ENCODE results near the gene GRN. TPM values are rescaled to one million over a fixed set of nuclear protein-coding genes. Genes with fewer than 3 reads are reported as not detected.

Gene GRN
- total RNA-seq, 1 donor: 241 TPM

DNA sequence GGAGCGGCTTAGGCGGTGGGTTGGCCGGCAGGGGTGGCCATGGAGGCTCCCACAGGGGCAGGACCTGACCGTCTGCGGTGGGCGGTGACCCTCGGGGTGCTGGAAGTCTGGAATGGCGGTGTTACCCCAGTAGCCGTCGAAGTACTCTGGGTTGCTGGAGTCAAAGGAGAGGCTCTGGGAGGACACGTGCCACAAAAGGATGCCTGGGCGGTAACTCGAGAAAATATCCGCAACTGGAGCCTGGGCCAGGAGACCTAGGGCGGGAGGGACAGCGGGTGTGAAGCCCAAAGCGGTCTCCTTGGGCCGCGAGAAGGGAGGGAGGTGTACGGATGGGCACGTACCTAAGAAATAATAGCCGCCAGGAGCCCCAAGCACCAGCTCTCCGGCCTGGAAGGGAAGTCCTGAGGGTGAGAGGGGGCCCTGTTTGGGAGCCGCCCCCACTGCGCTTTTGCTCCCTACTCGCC, 39.8 kb downstream of the GRN start:
- TF ChIP-seq, protein P1, sequence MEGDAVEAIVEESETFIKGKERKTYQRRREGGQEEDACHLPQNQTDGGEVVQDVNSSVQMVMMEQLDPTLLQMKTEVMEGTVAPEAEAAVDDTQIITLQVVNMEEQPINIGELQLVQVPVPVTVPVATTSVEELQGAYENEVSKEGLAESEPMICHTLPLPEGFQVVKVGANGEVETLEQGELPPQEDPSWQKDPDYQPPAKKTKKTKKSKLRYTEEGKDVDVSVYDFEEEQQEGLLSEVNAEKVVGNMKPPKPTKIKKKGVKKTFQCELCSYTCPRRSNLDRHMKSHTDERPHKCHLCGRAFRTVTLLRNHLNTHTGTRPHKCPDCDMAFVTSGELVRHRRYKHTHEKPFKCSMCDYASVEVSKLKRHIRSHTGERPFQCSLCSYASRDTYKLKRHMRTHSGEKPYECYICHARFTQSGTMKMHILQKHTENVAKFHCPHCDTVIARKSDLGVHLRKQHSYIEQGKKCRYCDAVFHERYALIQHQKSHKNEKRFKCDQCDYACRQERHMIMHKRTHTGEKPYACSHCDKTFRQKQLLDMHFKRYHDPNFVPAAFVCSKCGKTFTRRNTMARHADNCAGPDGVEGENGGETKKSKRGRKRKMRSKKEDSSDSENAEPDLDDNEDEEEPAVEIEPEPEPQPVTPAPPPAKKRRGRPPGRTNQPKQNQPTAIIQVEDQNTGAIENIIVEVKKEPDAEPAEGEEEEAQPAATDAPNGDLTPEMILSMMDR (IDR thresholded peaks at IDR 0.05; ENCODE audit: insufficient read depth, low read length): no peak
- H3K4me3 ChIP-seq (ENCODE audit: low read depth, low read length): peak overlapping the region; percentile 64
- DNase-seq (ENCODE audit: low read depth): no peak

DNA sequence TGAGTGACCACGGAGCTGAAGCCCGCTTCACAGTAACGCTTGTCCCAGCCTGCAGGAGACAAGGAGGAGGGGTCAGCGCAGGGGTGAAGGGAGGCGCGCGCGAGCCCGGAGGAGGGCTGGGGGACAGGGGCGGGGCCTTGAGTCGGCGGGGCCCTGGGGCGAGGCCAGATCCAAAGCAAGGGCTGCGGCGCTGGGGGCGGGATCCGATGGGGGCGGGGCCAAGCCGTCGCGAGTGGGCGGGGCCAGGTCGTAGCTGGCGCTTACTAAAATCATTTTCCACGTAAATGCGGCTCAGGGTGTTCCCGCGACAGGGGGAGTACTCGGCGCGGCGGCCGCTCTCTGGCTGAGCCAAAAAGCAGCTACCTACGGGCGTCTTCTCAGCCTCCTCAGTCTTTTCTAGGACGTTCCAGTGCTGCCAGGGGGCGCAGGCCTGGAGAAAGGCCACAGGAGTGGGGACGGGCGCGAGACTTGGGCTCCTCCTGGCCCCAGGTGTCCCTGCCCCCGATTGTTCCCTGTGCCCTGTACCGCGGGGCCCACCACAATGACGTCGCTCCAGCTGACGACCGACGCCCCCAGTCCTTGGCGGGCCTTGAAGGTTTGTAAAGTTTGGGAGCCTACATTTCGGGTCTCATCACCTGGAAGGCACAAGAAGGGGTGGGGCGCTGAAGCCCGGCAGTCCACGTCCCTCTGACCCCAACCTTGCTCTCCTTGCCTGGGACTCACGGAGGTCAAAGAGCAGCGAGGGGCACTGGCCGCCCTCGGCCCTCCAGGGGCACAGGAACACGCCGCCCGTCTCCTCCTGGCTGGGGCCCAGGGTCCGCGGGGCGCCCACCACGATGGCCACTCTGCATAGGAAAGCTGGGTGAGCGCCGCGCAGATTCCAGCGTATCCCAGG, 40.4 kb downstream of the GRN start:
- peak; percentile 51 for DNase-seq (ENCODE audit: low read depth)
- H3K4me3 ChIP-seq (ENCODE audit: low read depth, low read length): peak overlapping the region; percentile 64
- TF ChIP-seq, protein P1 (IDR thresholded peaks at IDR 0.05; ENCODE audit: insufficient read depth, low read length): peak; percentile 15

DNA sequence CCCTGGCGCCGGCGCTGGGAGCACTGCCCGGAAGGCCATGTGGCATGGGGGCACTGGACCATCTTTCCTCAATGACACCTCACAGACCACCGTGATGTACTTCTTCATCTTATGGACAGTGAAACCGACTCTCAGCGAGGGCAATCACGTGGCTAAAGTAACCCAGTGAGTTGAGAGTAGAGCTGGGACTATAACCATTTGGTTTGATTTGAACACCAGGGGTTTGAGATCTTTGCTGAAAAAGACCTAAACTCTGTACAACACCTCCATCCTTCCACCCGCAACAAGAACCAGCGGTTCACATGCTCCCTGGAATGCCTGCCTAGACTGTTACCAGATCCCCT, 41.1 kb downstream of the GRN start:
- no peak overlapping the region for H3K4me3 ChIP-seq (ENCODE audit: low read depth, low read length)
- TF ChIP-seq, protein P1 (IDR thresholded peaks at IDR 0.05; ENCODE audit: insufficient read depth, low read length): no peak
- DNase-seq (ENCODE audit: low read depth): no peak

DNA sequence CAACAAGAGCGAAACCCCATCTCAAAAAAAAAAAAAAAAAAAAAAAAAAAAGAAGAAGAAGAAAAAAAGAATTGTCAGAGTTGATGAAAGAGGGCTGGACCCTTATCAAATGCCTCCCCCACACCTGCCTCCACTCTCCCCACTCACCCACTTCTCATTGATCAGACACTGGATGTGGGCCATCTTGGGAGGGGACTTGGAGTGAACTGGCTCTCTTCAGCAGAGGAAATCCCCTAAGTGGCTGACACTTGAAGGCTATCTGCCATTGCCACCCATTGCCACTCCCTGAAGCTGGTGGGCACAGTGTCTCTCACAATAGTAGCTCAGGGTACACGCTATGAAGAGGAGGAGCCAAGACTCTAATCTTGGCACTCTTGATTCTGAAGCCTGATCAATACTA, 42.7 kb downstream of the GRN start:
- DNase-seq (ENCODE audit: low read depth): no peak
- TF ChIP-seq, protein P1 (IDR thresholded peaks at IDR 0.05; ENCODE audit: insufficient read depth, low read length): no peak
- H3K4me3 ChIP-seq (ENCODE audit: low read depth, low read length): no peak overlapping the region

DNA sequence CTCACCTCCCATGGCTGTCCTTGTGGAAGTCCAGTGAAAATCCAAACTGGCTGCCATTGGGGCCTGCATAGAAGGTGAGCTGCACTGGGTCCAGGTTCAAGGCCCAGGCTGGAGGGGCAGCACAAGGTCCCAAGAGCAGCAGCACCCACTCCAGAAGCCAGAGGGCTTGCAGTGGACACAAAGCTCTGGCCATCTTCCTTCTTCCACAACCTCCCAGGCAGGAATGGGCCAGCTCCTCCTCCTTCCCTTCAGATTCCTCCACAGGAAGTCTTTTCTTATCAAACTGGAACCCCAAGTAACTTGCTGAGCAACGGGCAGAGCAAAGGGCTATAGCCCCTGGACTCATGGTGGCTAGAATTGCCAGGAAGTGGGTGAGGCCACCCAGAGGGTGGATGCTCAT, 44.2 kb downstream of the GRN start, which contains the start of gene ITGA2B:
Gene ITGA2B (minus strand): TSS at position 369 of the 400 bp plus-strand sequence. CDS start 176 bp downstream, at position 193.
- no peak within 1 kb of the TSS for H3K4me3 ChIP-seq (ENCODE audit: low read depth, low read length)
- DNase-seq (ENCODE audit: low read depth): no peak
- TF ChIP-seq, protein P1 (IDR thresholded peaks at IDR 0.05; ENCODE audit: insufficient read depth, low read length): no peak

DNA sequence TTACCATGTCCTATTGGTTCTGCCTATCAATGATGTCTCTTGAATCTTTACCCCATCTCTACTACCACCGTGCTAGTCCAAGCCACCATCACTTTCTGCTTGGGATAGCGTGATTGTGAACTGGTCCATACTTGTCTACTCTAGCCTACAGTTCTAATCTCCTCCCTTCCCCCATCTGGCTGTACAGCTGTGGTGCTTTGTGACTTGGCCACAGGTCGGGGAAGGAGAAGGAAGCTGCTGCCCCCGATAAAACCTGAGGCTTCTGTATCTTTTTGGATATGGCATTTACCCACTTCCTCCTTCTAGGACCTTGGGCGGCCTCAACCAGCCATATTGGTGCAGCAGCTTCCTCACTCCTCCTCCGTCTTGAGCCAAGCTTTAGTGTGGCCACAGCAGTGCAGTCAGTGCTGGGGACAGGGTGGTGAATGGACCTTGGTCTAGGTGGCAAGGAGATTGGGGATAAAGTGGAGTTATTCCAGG, 44.7 kb downstream of the GRN start:
- no peak overlapping the region for H3K4me3 ChIP-seq (ENCODE audit: low read depth, low read length)
- DNase-seq (ENCODE audit: low read depth): no peak
- TF ChIP-seq, protein P1 (IDR thresholded peaks at IDR 0.05; ENCODE audit: insufficient read depth, low read length): no peak

All from fibroblast of the aortic adventitia (primary cell).